DND-41 (cell line): ENCODE results near the gene SUCLG2.

Experiments used
- ATAC-seq: fragments of 200-7000 bp; cut with Tn5 transposase; 3 replicates; pipeline ENCODE4 v1.9.1; 2021; ENCODE audit warnings: low read depth; ENCODE audit not compliant: insufficient read depth
- DNase-seq: peaks from one replicate; pipeline ENCODE4 v3.0.0-alpha.2; 2020
- H2AFZ ChIP-seq: 2 replicates; pipeline ENCODE4 v1.6.0; 2012; ENCODE audit warnings: low read depth, low read length
- H3K27ac ChIP-seq: 2 replicates; pipeline ENCODE4 v1.5.1; 2012; ENCODE audit warnings: low read length, inconsistent platforms
- H3K27me3 ChIP-seq: fragments of 200-600 bp; sonication (generic); 2 replicates; pipeline ENCODE4 v1.6.0; 2012; ENCODE audit warnings: low read length, mild to moderate bottlenecking, inconsistent platforms; ENCODE audit not compliant: insufficient read depth, poor library complexity
- H3K36me3 ChIP-seq: 2 replicates; pipeline ENCODE4 v1.5.1; 2012; ENCODE audit warnings: low read length, inconsistent platforms; ENCODE audit not compliant: insufficient read depth
- H3K4me1 ChIP-seq: 2 replicates; pipeline ENCODE4 v1.5.1; 2012; ENCODE audit warnings: mild to moderate bottlenecking, low read length; ENCODE audit not compliant: insufficient read depth
- H3K4me2 ChIP-seq: 2 replicates; pipeline ENCODE4 v1.6.0; 2012; ENCODE audit warnings: mild to moderate bottlenecking, moderate library complexity, low read length, inconsistent platforms; ENCODE audit not compliant: insufficient read depth
- H3K4me3 ChIP-seq, 2 experiments: fragments of 200-600 bp in 1 of 2; shearing (Covaris generic) in 1 of 2; 2 replicates each; pipeline ENCODE4 v1.5.1; 2012 to 2016; ENCODE audit warnings: inconsistent platforms in 2 of 2, low read length in 2 of 2, mild to moderate bottlenecking in 2 of 2, low read depth in 1 of 2, moderate library complexity in 1 of 2
- H3K79me2 ChIP-seq: 2 replicates; pipeline ENCODE4 v1.6.0; 2012; ENCODE audit warnings: low read length, inconsistent platforms; ENCODE audit not compliant: insufficient read depth
- H3K9ac ChIP-seq: 2 replicates; pipeline ENCODE4 v1.6.0; 2012; ENCODE audit warnings: low read depth, mild to moderate bottlenecking, inconsistent platforms, low read length, moderate library complexity
- H3K9me3 ChIP-seq: 2 replicates; pipeline ENCODE4 v1.5.1; 2012; ENCODE audit warnings: low read length, moderate library complexity, mild to moderate bottlenecking, inconsistent platforms; ENCODE audit not compliant: insufficient read depth, severe bottlenecking
- H4K20me1 ChIP-seq: 2 replicates; pipeline ENCODE4 v1.6.0; 2012; ENCODE audit warnings: low read length; ENCODE audit not compliant: insufficient read depth
- CTCF ChIP-seq: IDR thresholded peaks from 2 replicates; pipeline ENCODE4 v1.5.1; 2012; ENCODE audit warnings: borderline replicate concordance, low read length, moderate library complexity, mild to moderate bottlenecking; ENCODE audit not compliant: poor library complexity, severe bottlenecking; ENCODE audit errors: extremely low read depth
- EZH2 ChIP-seq: IDR thresholded peaks from 3 replicates; pipeline ENCODE4 v1.6.1; 2012; ENCODE audit warnings: borderline replicate concordance, low read depth, mild to moderate bottlenecking, moderate library complexity, low read length, inconsistent platforms; ENCODE audit not compliant: severe bottlenecking

SUCLG2 gene

GRCh38 chr3:67468511-67468910 lies 185.9 kb downstream of the SUCLG2 start:
- no peak overlapping the region for H3K4me2 ChIP-seq
- H3K9me3 ChIP-seq: no peaks in the 10 kb centered on the region
- no peaks in the 10 kb centered on the region for H3K27me3 ChIP-seq
- no peaks in the 10 kb centered on the region for H3K4me1 ChIP-seq
- no peaks in the 10 kb centered on the region for H4K20me1 ChIP-seq
- H3K4me3 ChIP-seq: no peak overlapping the region
- DNase-seq (no peak), ATAC-seq (no peak)
- H3K9ac ChIP-seq: no peak overlapping the region
- no peak overlapping the region for H2AFZ ChIP-seq
- no peaks in the 10 kb centered on the region for H3K36me3 ChIP-seq
- no peaks in the 10 kb centered on the region for H3K79me2 ChIP-seq
- no peak for TF ChIP-seq CTCF
- no peak for TF ChIP-seq EZH2
- H3K27ac ChIP-seq: no peak overlapping the region

GRCh38 chr3:67463656-67464055 lies 190.8 kb downstream of the SUCLG2 start:
- Histone ChIP-seq H2AFZ (no peak overlapping the region), H3K36me3 (no peaks in the 10 kb centered on the region), H3K27ac (no peak overlapping the region), H3K4me1 (no peaks in the 10 kb centered on the region), H3K4me2 (no peak overlapping the region), H4K20me1 (no peaks in the 10 kb centered on the region), H3K27me3 (no peaks in the 10 kb centered on the region), H3K4me3 (no peak overlapping the region), H3K79me2 (no peaks in the 10 kb centered on the region), H3K9me3 (no peaks in the 10 kb centered on the region), H3K9ac (no peak overlapping the region)
- ATAC-seq (no peak), DNase-seq (no peak)
- TF ChIP-seq CTCF (no peak), EZH2 (no peak)

GRCh38 chr3:67462187-67462586 lies 192.2 kb downstream of the SUCLG2 start:
- ATAC-seq (no peak), DNase-seq (no peak)
- Histone ChIP-seq H3K9ac (no peak overlapping the region), H4K20me1 (no peaks in the 10 kb centered on the region), H2AFZ (no peak overlapping the region), H3K4me1 (no peaks in the 10 kb centered on the region), H3K27ac (no peak overlapping the region), H3K9me3 (no peaks in the 10 kb centered on the region), H3K79me2 (no peaks in the 10 kb centered on the region), H3K36me3 (no peaks in the 10 kb centered on the region), H3K27me3 (no peaks in the 10 kb centered on the region), H3K4me2 (no peak overlapping the region), H3K4me3 (no peak overlapping the region)
- TF ChIP-seq CTCF: no peak
- TF ChIP-seq EZH2: no peak

- ATAC-seq (no peak), DNase-seq (no peak)
- Histone ChIP-seq H2AFZ (no peak overlapping the region), H3K4me3 (no peak overlapping the region), H3K27me3 (no peaks in the 10 kb centered on the region), H3K27ac (no peak overlapping the region), H4K20me1 (no peaks in the 10 kb centered on the region), H3K79me2 (no peaks in the 10 kb centered on the region), H3K4me2 (no peak overlapping the region), H3K9ac (no peak overlapping the region), H3K9me3 (no peaks in the 10 kb centered on the region), H3K4me1 (no peaks in the 10 kb centered on the region), H3K36me3 (no peaks in the 10 kb centered on the region)
- TF ChIP-seq EZH2 (no peak), CTCF (no peak)
Measured at GRCh38 chr3:67461667-67462142, 192.7 kb downstream of the SUCLG2 start.
